PC-9 (cell line): ENCODE data around the gene GYS2.

Experiments used
- EZH2 ChIP-seq: fragments of 200-600 bp; sonication (generic); IDR thresholded peaks from 2 replicates; pipeline ENCODE4 v1.8.0; 2017; ENCODE audit warnings: antibody characterized with exemption, low read depth
- TF ChIP-seq, protein P1 (sequence below): fragments of 200-600 bp; sonication (generic); conservative IDR thresholded peaks from 2 replicates; pipeline ENCODE4 v1.6.1; 2017; ENCODE audit warnings: mixed run types, antibody characterized with exemption, mild to moderate bottlenecking, moderate library complexity

DNA sequence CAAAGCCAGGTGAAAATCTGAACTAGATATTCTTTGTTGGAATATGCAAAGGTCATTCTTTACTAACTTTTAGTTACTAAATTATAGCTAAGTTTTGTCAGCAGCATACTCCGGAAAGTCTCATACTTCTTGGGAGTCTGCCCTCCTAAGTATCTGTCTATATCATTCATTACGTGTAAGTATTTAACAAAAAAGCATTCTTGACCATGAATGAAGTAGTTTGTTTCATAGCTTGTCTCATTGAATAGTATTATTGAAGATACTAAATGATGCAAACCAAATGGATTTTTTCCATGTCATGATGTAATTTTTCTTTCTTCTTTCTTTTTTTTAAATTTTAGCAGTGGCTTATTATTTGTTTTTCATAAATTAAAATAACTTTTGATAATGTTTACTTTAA, 88.4 kb downstream of the GYS2 start:
- TF ChIP-seq, protein P1, sequence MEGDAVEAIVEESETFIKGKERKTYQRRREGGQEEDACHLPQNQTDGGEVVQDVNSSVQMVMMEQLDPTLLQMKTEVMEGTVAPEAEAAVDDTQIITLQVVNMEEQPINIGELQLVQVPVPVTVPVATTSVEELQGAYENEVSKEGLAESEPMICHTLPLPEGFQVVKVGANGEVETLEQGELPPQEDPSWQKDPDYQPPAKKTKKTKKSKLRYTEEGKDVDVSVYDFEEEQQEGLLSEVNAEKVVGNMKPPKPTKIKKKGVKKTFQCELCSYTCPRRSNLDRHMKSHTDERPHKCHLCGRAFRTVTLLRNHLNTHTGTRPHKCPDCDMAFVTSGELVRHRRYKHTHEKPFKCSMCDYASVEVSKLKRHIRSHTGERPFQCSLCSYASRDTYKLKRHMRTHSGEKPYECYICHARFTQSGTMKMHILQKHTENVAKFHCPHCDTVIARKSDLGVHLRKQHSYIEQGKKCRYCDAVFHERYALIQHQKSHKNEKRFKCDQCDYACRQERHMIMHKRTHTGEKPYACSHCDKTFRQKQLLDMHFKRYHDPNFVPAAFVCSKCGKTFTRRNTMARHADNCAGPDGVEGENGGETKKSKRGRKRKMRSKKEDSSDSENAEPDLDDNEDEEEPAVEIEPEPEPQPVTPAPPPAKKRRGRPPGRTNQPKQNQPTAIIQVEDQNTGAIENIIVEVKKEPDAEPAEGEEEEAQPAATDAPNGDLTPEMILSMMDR = no peak
- no peak for TF ChIP-seq EZH2
